Esophagus squamous epithelium (tissue), 5 donors: ENCODE results near the gene TMEM74B. TPM values are rescaled to one million over a fixed set of nuclear protein-coding genes. Genes with fewer than 3 reads are reported as not detected.
"Not testable (repeated sequence)": the region's sequence is repeated elsewhere in the genome, so short reads cannot be mapped to it uniquely, and the experiment has no call there.

ENCODE experiments used
- DNase-seq: peaks from one replicate; lab custom pipeline; 2025; lab: John Stamatoyannopoulos, UW
- H3K27ac ChIP-seq, 4 donors: fragments of 200-600 bp; sonication (generic); one replicate each; pipeline ENCODE4 v1.5.1; 2016 to 2019; ENCODE audit warnings: mild to moderate bottlenecking in 1 of 4
- H3K27me3 ChIP-seq, 4 donors: fragments of 200-600 bp; sonication (generic); 1 replicate in 3 of 4; 2 replicates in 1 of 4; pipeline versions ENCODE4 v1.5.1 to v1.6.0; 2017 to 2021; ENCODE audit warnings: antibody characterized with exemption in 1 of 4
- H3K36me3 ChIP-seq, 3 donors: fragments of 200-600 bp; sonication (generic); one replicate each; pipeline ENCODE4 v1.5.1; 2016 to 2019
- H3K4me1 ChIP-seq, 3 donors: fragments of 200-600 bp; sonication (generic); one replicate each; pipeline ENCODE4 v1.5.1; 2017 to 2019
- H3K4me3 ChIP-seq, 4 donors: fragments of 200-600 bp; sonication (generic); 1 replicate in 3 of 4; 2 replicates in 1 of 4; pipeline ENCODE4 v1.5.1; 2016 to 2019; ENCODE audit warnings: mild to moderate bottlenecking in 2 of 4, moderate library complexity in 1 of 4
- H3K9me3 ChIP-seq, 3 donors: fragments of 200-600 bp; sonication (generic); one replicate each; pipeline ENCODE4 v1.5.1; 2016 to 2019
- POLR2A ChIP-seq, 4 donors: fragments of 450-650 bp; IDR thresholded peaks; one replicate each; pipeline ENCODE4 v1.6.1; 2017; ENCODE audit warnings: antibody characterized with exemption in 4 of 4, mild to moderate bottlenecking in 4 of 4, moderate library complexity in 3 of 4
- WGBS, 2 donors: methylation state at CpG; one replicate each; pipeline ENCODE4 v1.1.5; 2018; 5-methylcytosine and 5-hydroxymethylcytosine counted together
- intact Hi-C: fragments of 100-400 bp; cut with DNase I; formaldehyde crosslinking; loops from one replicate; pipeline ENCODE4 v1.15.0; 2022
- total RNA-seq, 4 donors: library from RNA; depleted of rRNA; stranded (reverse); fragments of >200 nt; gene quantifications; one replicate each; pipeline ENCODE4 v1.1.0, GENCODE V29; 2016
- TF ChIP-seq, protein P1 (sequence below), 6 experiments: fragments of 450-650 bp in 4 of 6; fragments of 200-600 bp in 2 of 6; sonication (generic) in 2 of 6; IDR thresholded peaks; one replicate each; pipeline ENCODE4 v1.5.1; 2016 to 2019; ENCODE audit warnings: antibody characterized with exemption in 6 of 6, mild to moderate bottlenecking in 4 of 6, moderate library complexity in 4 of 6
- donor health status: DM: yes; HTN: yes; CAD: no.

Gene TMEM74B
- total RNA-seq, 4 donors from 2014 or later, result 0.13 to 1.1 (median 0.77) TPM

DNA sequence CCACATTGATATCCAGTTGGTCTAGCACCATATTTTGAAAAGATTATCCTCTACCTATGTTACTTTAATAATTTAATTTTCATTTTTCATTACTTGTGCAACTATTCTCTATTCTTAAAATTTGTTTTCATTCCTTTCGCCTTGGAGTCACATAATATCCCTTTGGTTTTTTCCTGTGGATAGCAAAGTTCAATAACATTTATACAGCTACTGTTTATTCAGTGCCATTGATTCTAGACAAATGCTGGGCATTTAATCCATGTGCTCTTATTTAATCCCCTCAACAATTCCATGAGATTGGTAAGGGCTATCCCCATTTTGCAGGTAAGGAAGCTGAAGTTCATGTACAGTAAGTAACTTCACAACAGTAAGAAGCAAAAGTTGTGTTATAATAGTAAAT is 33.8 kb downstream of the TMEM74B start:
- WGBS, 2 donors, result 95 to 100% methylated on average over 1 of the region's 1 CpG
- peaks cover 0 to 82% (median 4%) of the 10 kb centered on the region in 3 donors for H3K36me3 ChIP-seq

GRCh38 chr20:1150218-1150617 is 34.6 kb downstream of the TMEM74B start:
- H3K36me3 ChIP-seq, result peaks cover 0 to 82% (median 2%) of the 10 kb centered on the region in 3 donors
- H3K27me3 ChIP-seq, result no peaks in the 10 kb centered on the region
- no peak for TF ChIP-seq POLR2A (IDR thresholded peaks at IDR 0.05)
- TF ChIP-seq, protein P1, sequence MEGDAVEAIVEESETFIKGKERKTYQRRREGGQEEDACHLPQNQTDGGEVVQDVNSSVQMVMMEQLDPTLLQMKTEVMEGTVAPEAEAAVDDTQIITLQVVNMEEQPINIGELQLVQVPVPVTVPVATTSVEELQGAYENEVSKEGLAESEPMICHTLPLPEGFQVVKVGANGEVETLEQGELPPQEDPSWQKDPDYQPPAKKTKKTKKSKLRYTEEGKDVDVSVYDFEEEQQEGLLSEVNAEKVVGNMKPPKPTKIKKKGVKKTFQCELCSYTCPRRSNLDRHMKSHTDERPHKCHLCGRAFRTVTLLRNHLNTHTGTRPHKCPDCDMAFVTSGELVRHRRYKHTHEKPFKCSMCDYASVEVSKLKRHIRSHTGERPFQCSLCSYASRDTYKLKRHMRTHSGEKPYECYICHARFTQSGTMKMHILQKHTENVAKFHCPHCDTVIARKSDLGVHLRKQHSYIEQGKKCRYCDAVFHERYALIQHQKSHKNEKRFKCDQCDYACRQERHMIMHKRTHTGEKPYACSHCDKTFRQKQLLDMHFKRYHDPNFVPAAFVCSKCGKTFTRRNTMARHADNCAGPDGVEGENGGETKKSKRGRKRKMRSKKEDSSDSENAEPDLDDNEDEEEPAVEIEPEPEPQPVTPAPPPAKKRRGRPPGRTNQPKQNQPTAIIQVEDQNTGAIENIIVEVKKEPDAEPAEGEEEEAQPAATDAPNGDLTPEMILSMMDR (IDR thresholded peaks at IDR 0.05), result no peak
- no peaks in the 10 kb centered on the region for H3K9me3 ChIP-seq
- intact Hi-C loops, result no loop called here
- 59 to 65% methylated on average over 4 of the region's 4 CpGs for WGBS, 2 donors
- H3K4me3 ChIP-seq, result no peak overlapping the region
- no peak for DNase-seq
- no peak overlapping the region for H3K27ac ChIP-seq
- H3K4me1 ChIP-seq, result peaks cover 0 to 11% (median 0%) of the 10 kb centered on the region in 3 donors

More for the DNA sequence above, 33.8 kb downstream of the TMEM74B start:
- Histone ChIP-seq H3K4me3 (no peak overlapping the region), H3K9me3 (no peaks in the 10 kb centered on the region), H3K27me3 (no peaks in the 10 kb centered on the region), H3K27ac (no peak overlapping the region), H3K4me1 (peaks cover 0 to 11% (median 0%) of the 10 kb centered on the region in 3 donors)
- DNase-seq, result no peak
- TF ChIP-seq, protein P1 (IDR thresholded peaks at IDR 0.05), result no peak
- no peak for TF ChIP-seq POLR2A (IDR thresholded peaks at IDR 0.05)
- intact Hi-C loops, result no loop called here

GRCh38 chr20:1149812-1150211 is 35.0 kb downstream of the TMEM74B start:
- H3K9me3 ChIP-seq, H3K4me3 ChIP-seq, H3K27me3 ChIP-seq, intact Hi-C loops, DNase-seq, H3K27ac ChIP-seq: not testable (repeated sequence)
- peaks cover 0 to 82% (median 0%) of the 10 kb centered on the region in 3 donors for H3K36me3 ChIP-seq
- peaks cover 0 to 12% (median 0%) of the 10 kb centered on the region in 3 donors for H3K4me1 ChIP-seq
- 80 to 97% methylated on average over 1 to 2 of the region's 2 CpGs for WGBS, 2 donors

- H3K36me3 ChIP-seq, result peaks cover 0 to 82% (median 0%) of the 10 kb centered on the region in 3 donors
- H3K4me1 ChIP-seq, result peaks cover 0 to 6% (median 0%) of the 10 kb centered on the region in 3 donors
- DNase-seq, result no peak
- H3K4me3 ChIP-seq, result no peak overlapping the region
- intact Hi-C loops, result no loop called here
- no peaks in the 10 kb centered on the region for H3K27me3 ChIP-seq
- H3K27ac ChIP-seq, result no peak overlapping the region
- H3K9me3 ChIP-seq, result no peaks in the 10 kb centered on the region
- no peak for TF ChIP-seq POLR2A (IDR thresholded peaks at IDR 0.05)
- TF ChIP-seq, protein P1 (IDR thresholded peaks at IDR 0.05), result no peak
- 89 to 92% methylated on average over 5 of the region's 5 CpGs for WGBS, 2 donors
Measured at GRCh38 chr20:1146957-1147356, 37.8 kb downstream of the TMEM74B start.

DNA sequence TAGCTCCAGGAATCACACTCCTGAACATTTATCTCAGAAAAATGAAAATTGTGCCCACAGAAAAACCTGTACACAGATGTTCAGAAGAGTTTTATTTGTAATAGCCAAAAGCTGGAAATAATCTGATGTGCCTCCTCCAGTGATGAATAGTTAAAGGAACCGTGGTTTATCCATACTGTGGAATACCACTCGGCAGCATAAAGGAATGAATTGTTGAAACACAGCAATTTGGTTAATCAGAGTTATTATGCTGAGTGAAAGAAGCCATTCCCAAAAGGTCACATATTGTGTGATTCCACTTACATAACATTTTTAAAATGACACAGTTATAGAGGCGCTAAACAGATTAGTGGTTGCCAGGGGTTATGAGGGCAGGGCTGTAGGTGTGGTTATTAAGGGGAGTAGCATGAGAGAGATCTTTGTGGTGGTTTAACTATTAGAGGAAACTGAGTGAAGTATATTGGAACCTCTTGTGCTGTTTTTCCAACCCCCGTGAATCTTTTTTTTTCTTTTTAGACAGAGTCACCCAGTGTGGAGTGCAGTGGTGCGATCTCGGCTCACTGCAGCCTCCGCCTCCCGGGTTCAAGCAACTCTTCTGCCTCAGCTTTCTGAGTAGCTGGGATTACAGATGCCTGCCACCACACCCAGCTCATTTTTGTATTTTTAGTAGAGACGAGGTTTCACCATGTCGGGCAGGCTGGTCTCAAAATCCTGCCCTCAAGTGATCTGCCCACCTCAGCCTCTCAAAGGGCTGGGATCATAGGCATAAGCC is 40.2 kb downstream of the TMEM74B start:
- H3K36me3 ChIP-seq, result peaks cover 0 to 96% (median 0%) of the 10 kb centered on the region in 3 donors
- intact Hi-C loops, result no loop called here
- TF ChIP-seq, protein P1 (IDR thresholded peaks at IDR 0.05), result no peak
- TF ChIP-seq POLR2A (IDR thresholded peaks at IDR 0.05), result no peak
- 89 to 91% methylated on average over 10 of the region's 10 CpGs for WGBS, 2 donors
- H3K4me3 ChIP-seq, result no peak overlapping the region
- no peaks in the 10 kb centered on the region for H3K9me3 ChIP-seq
- peaks cover 0 to 4% (median 0%) of the 10 kb centered on the region in 3 donors for H3K4me1 ChIP-seq
- H3K27me3 ChIP-seq, result no peaks in the 10 kb centered on the region
- DNase-seq, result no peak
- H3K27ac ChIP-seq, result no peak overlapping the region
